HG02885 (cell line): ENCODE data around the gene MCM9.
A peak's percentile ranks its signal among the peaks of the same experiment; 100 is the strongest.

Experiments
- ATAC-seq: cut with Tn5 transposase; IDR thresholded peaks from one replicate; pipeline ENCODE4 v1.9.1; 2021; ENCODE audit warnings: mild to moderate bottlenecking; ENCODE audit not compliant: unreplicated experiment, poor library complexity

The MCM9 gene

GRCh38 chr6:118894425-118895260, 40.3 kb downstream of the MCM9 start:
- peak; percentile 37 for ATAC-seq

DNA sequence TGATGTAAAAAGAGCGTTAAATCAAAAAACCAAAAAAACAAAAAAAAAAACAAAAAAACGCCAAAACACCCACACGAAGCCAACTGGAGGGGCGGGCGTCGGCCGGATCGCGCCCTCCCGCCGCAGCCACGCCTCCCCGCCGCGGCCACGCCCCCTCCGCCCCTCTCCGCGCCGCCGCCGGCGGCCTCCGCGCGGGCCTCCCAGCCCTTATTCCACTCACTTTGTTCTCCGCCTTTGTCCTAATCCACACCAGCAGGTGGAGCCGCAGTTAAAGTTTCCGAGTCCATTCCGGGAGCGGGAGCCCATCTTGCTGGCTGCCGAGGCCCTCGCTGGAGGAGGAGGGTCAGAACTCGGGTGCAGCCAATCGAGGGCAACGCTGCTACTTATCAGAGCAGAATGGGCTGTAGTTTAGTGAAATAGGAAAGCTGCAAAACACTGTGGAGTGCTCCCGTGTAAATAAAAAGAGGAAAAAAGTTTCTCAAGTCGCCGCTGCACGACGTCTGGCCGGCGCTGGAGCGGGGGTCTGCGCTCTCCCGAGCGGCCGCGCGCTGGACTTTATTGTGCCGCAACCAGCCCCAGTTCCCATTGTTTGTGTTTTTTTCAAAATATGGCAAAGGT, 41.0 kb downstream of the MCM9 start, which contains the start of gene ASF1A:
Gene ASF1A, plus strand, starts transcription at position 346 of the 618 bp plus-strand sequence. Its CDS starts 262 bp downstream, at position 608.
- peak; percentile 68 for ATAC-seq

DNA sequence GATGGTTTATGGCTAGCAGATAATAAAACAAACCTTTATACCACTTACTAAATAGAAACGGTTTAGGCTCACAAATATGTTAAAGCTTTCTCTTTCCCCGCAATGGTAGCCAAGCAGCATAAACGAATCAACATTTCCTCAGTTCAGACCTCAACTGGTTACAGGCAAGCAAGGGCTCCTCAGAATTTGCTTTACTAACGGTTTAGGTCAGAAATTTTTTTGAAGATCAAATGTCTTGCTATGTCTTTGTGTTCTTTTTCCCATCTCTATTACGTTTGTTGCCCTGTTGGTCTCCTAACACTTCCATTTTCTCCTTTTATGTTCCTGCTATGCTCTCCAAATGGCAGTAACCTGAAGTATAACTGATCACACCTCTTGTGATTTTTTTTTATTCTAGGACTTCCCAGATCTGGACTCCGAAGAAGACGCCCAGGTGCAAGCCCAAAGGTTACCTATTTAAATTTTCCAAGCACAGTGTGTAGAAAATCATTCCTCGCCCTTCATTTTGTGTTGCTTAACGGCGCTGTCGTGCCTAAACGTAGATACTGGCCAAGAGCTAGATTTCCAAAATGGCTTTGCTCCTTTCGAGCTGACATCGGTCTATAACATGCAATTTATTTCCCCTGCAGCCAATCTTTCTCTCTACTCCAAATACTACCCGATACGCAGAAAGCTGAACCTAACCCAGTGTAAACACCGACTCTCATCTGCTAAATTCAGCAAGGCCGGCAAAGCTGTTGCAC, 41.7 kb downstream of the MCM9 start:
- ATAC-seq, result peak; percentile 17

GRCh38 chr6:118892355-118892991, 42.5 kb downstream of the MCM9 start:
- no peak for ATAC-seq

GRCh38 chr6:118890997-118891790, 43.8 kb downstream of the MCM9 start:
- peak; percentile 27 for ATAC-seq

GRCh38 chr6:118889163-118889562, 45.8 kb downstream of the MCM9 start:
- no peak for ATAC-seq

GRCh38 chr6:118886641-118887040, 48.3 kb downstream of the MCM9 start:
- no peak for ATAC-seq

DNA sequence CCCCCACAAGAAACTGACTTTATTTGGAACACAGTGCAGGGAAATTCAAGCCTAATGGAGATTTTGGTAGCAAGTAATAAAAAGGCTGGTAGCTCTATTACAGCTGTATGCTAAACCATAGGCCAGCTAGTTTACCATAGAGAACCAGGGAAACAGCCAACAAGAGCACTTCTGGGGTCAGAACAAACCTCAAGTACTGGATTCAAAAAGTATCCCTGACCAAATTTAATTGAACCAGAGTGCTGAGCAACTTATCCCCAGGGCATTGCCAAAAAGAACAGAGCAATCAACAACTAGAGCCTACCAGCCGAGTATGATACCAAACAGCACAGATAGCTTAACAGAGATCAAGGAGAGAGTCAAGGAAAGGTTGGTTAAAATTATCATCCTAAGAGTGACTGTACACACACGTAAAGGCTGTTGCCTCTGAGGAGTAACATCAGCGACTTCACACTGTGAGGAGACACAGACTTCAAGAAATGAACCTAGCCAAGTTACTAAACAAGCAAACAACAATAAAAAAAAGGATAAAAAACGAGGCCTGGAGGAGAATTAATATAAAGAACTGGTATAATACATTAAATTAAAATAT, 52.5 kb downstream of the MCM9 start:
- ATAC-seq, result no peak

GRCh38 chr6:118881440-118882313, 53.3 kb downstream of the MCM9 start:
- ATAC-seq, result peak; percentile 89

DNA sequence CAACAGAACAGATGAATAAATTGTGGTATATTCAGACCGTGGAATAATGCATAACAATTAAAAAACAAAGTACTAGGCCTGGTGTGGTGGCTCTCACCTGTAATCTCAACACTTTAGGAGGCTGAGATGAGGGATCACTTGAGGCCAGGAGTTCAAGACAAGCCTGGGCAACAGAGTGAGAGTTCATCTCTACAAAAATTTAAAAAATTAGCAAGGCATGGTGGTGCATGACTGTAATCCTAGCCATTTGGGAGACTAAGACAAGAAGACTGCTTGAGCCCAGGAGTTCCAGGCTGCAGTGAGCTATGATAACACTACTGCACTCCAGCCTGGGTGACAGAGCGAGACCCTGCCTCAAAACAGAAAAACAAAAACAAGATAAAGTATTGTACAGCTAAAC, 57.2 kb downstream of the MCM9 start:
- no peak for ATAC-seq

DNA sequence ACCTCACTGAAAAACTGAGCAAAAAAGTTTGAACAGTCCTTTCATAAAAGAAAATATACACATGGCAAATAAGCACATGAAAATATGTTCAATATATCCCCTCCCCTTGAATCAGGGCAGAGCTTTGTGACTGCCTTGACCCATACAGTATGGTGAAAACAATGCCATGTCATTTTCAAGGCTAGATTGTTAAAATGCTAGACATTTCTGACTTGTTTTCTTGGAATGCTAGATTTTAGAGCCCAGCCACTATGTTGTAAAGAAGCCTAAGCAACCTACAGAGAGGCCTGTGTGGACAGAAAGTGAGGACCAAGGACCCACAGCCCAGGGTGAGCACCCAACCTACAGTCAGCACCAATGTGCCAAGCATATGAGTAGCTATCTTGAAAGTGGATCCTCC, 58.1 kb downstream of the MCM9 start:
- no peak for ATAC-seq

DNA sequence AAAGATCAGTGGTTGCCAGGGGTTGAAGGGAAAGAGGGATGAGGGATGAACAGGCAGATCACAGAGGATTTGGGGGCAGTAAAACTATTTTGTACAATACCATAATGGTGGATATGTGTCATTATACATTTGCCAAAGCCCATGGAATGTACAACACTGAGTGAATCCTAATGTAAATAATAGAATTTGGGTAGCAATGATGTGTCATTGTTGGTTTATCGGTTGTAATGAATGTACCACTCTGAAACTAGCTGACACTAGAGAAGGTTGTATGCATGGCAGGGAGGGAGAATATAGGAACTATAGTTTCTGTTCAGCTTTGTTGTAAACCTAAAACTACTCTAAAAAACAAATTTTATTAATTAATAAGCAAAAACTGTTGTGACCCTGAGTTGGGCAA, 58.8 kb downstream of the MCM9 start:
- no peak for ATAC-seq

DNA sequence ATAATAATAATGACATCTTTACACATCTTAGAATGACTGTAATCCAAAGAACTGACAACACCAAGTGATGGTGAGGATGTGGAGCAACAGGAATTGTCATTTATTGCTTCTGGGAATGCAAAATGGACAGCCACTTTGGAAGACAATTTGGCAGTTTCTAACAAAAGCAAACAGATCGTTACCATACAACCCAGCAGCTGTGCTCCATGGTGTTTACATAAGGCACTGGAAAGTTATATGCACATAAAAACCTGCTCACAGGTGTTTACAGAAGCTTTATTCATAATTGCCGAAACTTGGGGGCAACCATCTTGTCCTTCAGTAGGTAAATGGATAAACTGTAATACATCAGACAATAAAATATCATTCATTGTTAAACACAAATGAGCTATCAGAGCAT, 59.3 kb downstream of the MCM9 start:
- ATAC-seq, result no peak

DNA sequence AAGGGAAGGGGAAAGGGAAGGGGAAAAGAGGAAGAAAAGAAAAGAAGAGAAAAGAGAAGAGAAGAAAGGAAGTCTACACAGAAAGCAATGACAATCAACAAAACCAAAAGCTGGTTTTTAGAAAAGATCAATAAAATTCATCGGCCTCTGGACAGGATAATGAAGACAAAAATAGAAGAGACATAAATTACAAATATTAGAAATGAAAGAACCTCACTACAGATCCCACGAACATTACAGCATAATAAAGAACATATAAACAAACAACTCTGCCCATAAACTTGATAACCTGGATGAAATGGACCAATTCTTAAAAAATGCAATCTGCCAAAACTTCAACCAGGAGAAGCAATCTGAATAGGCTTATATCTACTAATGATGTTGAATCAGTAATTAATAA, 61.7 kb downstream of the MCM9 start:
- ATAC-seq, result no peak

GRCh38 chr6:118872726-118873125, 62.2 kb downstream of the MCM9 start:
- ATAC-seq, result no peak

GRCh38 chr6:118872318-118872717, 62.6 kb downstream of the MCM9 start:
- no peak for ATAC-seq

DNA sequence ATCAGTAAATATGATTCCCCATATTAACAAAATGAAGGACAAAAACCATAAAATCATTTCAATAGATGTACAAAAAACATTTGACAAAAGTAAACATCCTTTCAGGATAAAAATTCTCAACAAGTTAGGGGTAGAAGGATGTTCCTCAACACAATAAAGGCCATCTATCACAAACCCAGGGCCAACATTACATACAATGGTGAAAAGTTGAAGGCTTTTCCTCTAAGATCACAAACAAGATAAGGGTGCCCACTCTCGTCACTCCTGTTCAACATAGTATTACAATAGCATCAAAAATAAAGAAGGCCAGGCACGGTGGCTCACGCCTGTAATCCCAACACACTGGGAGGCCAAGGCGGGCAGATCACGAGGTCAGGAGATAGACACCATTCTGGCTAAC, 63.6 kb downstream of the MCM9 start:
- ATAC-seq, result no peak

DNA sequence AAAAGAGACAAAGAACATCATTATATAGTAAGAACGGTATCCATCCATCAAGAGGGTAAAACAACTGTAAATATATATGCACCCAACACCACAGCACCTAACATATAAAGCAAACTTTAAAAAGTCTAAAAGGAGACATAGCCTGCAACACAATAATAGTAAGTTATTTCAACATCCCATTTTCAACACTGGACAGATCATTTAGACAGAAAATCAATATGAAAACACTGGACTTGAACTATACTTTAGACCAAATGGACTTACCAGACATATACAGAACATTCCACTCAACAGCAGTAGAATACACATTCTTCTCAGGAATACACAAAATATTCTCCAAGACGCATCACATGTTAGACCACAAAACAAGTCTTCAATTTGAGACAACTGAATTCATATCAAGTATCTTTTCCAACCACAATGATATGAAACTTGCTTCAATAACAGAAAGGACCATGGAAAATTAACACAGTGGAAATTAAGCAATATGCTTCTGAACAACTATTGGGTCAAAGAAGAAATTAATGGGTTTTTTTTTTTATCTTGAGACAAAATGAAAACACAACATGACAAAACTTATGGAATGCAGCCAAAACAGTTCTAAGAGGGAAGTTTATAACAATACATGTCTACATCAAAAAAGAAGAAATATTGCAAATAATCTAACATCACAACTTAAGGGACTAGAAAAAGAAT, 64.9 kb downstream of the MCM9 start:
- no peak for ATAC-seq
